K562 (cell line): ENCODE data around the gene UTP14A. TPM values are rescaled to one million over a fixed set of nuclear protein-coding genes. Genes with fewer than 3 reads are reported as not detected.

Experiments
- ATAC-seq: fragments of 200-7000 bp; cut with Tn5 transposase; 3 replicates; pipeline ENCODE4 v1.9.1; 2020; ENCODE audit warnings: moderate library complexity
- BruUV-seq: library from RNA; stranded (reverse); fragments of 400-500 nt; replicated peaks from 2 replicates; lab custom pipeline; 2021; lab: Mats Ljungman, UMichigan
- CTCF ChIA-PET: fragments of 300-600 bp; formaldehyde crosslinking; extraction: SDS; loops from one replicate; lab custom pipeline; 2021; ENCODE audit warnings: low intra/inter-chr PET ratio; lab: Yijun Ruan, JAX
- POLR2A ChIA-PET: fragments of 300-600, 350-650 bp; sonication (Branson Sonifier 250); formaldehyde crosslinking; extraction: SDS; loops from one replicate; lab custom pipeline; 2021; ENCODE audit warnings: antibody characterized with exemption, inconsistent platforms; lab: Yijun Ruan, JAX
- DNase-seq, 4 experiments: peaks; one replicate each; pipeline versions ENCODE4 v3.0.0 to v3.0.0-alpha.2; 2011 to 2018; ENCODE audit warnings: low spot score in 3 of 4, mixed read lengths in 3 of 4; ENCODE audit errors: extremely low read depth in 1 of 4
- FAIRE-seq: peaks from 2 replicates; lab custom pipeline; 2011; peaks lifted over from hg19 to GRCh38; lab: Jason Lieb, UNC
- H2AFZ ChIP-seq: 2 replicates; pipeline ENCODE4 v1.6.0; 2011; ENCODE audit warnings: low read depth, low read length, control low read depth, inconsistent platforms
- H3K27ac ChIP-seq: fragments of 200-600 bp; 3 replicates; pipeline ENCODE4 v1.8.0; 2011; ENCODE audit warnings: low read depth, mild to moderate bottlenecking, control low read depth, inconsistent platforms, low read length, moderate library complexity, mixed read lengths; ENCODE audit errors: extremely low read depth
- H3K27me3 ChIP-seq, 2 experiments: fragments of 300-600 bp in 1 of 2; 2 replicates in 1 of 2; 3 replicates in 1 of 2; pipeline versions ENCODE4 v1.6.0 to v1.8.0; 2011; ENCODE audit warnings: inconsistent platforms in 2 of 2, low read length in 2 of 2, mild to moderate bottlenecking in 1 of 2, mixed read lengths in 1 of 2, moderate library complexity in 1 of 2; ENCODE audit not compliant: control insufficient read depth in 2 of 2, insufficient read depth in 2 of 2
- H3K36me3 ChIP-seq: fragments of 300-600 bp; 3 replicates; pipeline ENCODE4 v1.8.0; 2011; ENCODE audit warnings: mild to moderate bottlenecking, low read length, inconsistent platforms; ENCODE audit not compliant: control insufficient read depth, insufficient read depth
- H3K4me1 ChIP-seq, 2 experiments: fragments of 200-600 bp in 1 of 2; replicated peaks in 1 of 2; 2 replicates in 1 of 2; 3 replicates in 1 of 2; pipeline versions ENCODE4 v1.5.1 to v1.8.0; 2011; ENCODE audit warnings: inconsistent platforms in 2 of 2, low read length in 2 of 2, mild to moderate bottlenecking in 1 of 2, mixed read lengths in 1 of 2, moderate library complexity in 1 of 2; ENCODE audit not compliant: control insufficient read depth in 2 of 2, insufficient read depth in 2 of 2
- H3K4me2 ChIP-seq: 2 replicates; pipeline ENCODE4 v1.6.1; 2011; ENCODE audit warnings: low read length, control low read depth, inconsistent platforms, mixed read lengths; ENCODE audit not compliant: insufficient read depth
- H3K4me3 ChIP-seq: fragments of 200-600 bp; sonication (generic), shearing (Covaris generic); 2 replicates; pipeline ENCODE4 v1.5.1; 2016; ENCODE audit warnings: control low read depth, inconsistent platforms
- H3K79me2 ChIP-seq: fragments of 200-600 bp; 3 replicates; pipeline ENCODE4 v1.8.0; 2011; ENCODE audit warnings: low read length, inconsistent platforms; ENCODE audit not compliant: control insufficient read depth, insufficient read depth
- H3K9ac ChIP-seq, 2 experiments: 2 replicates each; pipeline versions ENCODE4 v1.6.0 to v1.6.1; 2011; ENCODE audit warnings: low read depth in 2 of 2, low read length in 2 of 2, control low read depth in 1 of 2, inconsistent platforms in 1 of 2, mild to moderate bottlenecking in 1 of 2, mixed read lengths in 1 of 2; ENCODE audit not compliant: insufficient read depth in 1 of 2
- H3K9me1 ChIP-seq: one replicate; pipeline ENCODE4 v1.6.0; 2011; ENCODE audit warnings: inconsistent platforms, mild to moderate bottlenecking, low read length, moderate library complexity; ENCODE audit not compliant: control insufficient read depth, insufficient read depth
- H3K9me3 ChIP-seq: replicated peaks from 2 replicates; pipeline ENCODE4 v1.5.1; 2011; ENCODE audit warnings: low read depth, low read length, inconsistent platforms; ENCODE audit not compliant: control insufficient read depth, insufficient read depth
- H4K20me1 ChIP-seq: replicated peaks from 2 replicates; pipeline ENCODE4 v1.6.1; 2011; ENCODE audit warnings: low read length, inconsistent platforms, mixed read lengths; ENCODE audit not compliant: control insufficient read depth, insufficient read depth
- CUX1 ChIP-seq: fragments of 200-800 bp; sonication (Bioruptor generic); IDR thresholded peaks from 2 replicates; pipeline ENCODE4 v1.6.1; 2016; ENCODE audit warnings: missing genetic modification characterization, missing compliant biosample characterization
- MEIS2 ChIP-seq: fragments of 450-650 bp; IDR thresholded peaks from 2 replicates; pipeline ENCODE4 v1.6.1; 2014; ENCODE audit warnings: mild to moderate bottlenecking; ENCODE audit not compliant: partially characterized antibody
- MYNN ChIP-seq, 2 experiments: sonication (generic); formaldehyde crosslinking in 1 of 2; IDR thresholded peaks; 2 replicates each; pipeline versions ENCODE4 v1.5.0 to v1.6.1; 2016 to 2020; ENCODE audit warnings: antibody characterized with exemption in 1 of 2, missing genetic modification reagents in 1 of 2
- NFIC ChIP-seq: fragments of 450-650 bp; IDR thresholded peaks from 2 replicates; pipeline ENCODE4 v1.6.1; 2017; ENCODE audit warnings: mild to moderate bottlenecking, inconsistent platforms
- REST ChIP-seq, 2 experiments: fragments of 450-650 bp; formaldehyde crosslinking in 1 of 2; IDR thresholded peaks; 2 replicates each; pipeline versions ENCODE4 v1.4.0 to v1.6.1; 2014 to 2020; ENCODE audit warnings: mild to moderate bottlenecking in 2 of 2, borderline replicate concordance in 1 of 2, low read depth in 1 of 2
- XRCC4 ChIP-seq: IDR thresholded peaks from one replicate; pipeline ENCODE4 v1.6.1; 2011; ENCODE audit not compliant: insufficient read depth, insufficient read length; ENCODE audit errors: extremely low read depth
- WGBS: fragments of 100-300 bp; shearing (Covaris generic); methylation state at CpG from one replicate; pipeline ENCODE4 v1.1.6; 2016; ENCODE audit warnings: low coverage, mixed read lengths; ENCODE audit not compliant: insufficient coverage; ENCODE audit errors: missing lambda C conversion rate; 5-methylcytosine and 5-hydroxymethylcytosine counted together
- in situ Hi-C: fragments of 300-500 bp; cut with MboI; formaldehyde crosslinking; loops from 4 replicates; pipeline ENCODE4 v1.15.0; 2018; ENCODE audit warnings: inconsistent platforms, mixed read lengths
- intact Hi-C: fragments of 100-400 bp; cut with micrococcal nuclease; formaldehyde crosslinking; loops from 2 replicates; pipeline ENCODE4 v1.14.2; 2022
- polyA plus RNA-seq, 8 experiments: library from polyadenylated mRNA; depleted of rRNA in 4 of 8; stranded (reverse) in 5 of 8; unstranded in 3 of 8; fragments of >200 nt; fragmentation: Nextera tagmentation in 2 of 8; fragmentation: Illumina TruSeq in 1 of 8; extraction: Ambion mirVana in 2 of 8; extraction: Trizol in 1 of 8; gene quantifications; 2 replicates each; pipeline versions ENCODE4 v1.2.1 to v1.2.3, GENCODE V29; 2011 to 2014; ENCODE audit warnings: inconsistent platforms in 1 of 8, missing spikeins in 1 of 8
- total RNA-seq, 7 experiments: library from RNA; depleted of rRNA in 6 of 7; stranded (reverse); fragments of >200 nt in 6 of 7; fragmentation: Illumina TruSeq in 2 of 7; extraction: Trizol in 2 of 7; gene quantifications; 2 replicates each; pipeline versions ENCODE4 v1.2.1 to v1.2.3, GENCODE V29; 2011 to 2021; ENCODE audit warnings: low replicate concordance in 1 of 7

Gene UTP14A
- total and polyA plus RNA-seq, 9 of the 15 experiments (the other 6 are each of a cell fraction or from before 2014, with no cell fraction given) = 30.5 to 91.0 (median 64.1) TPM

GRCh38 chrX:129939986-129940385 is 34.0 kb downstream of the UTP14A start:
- intact Hi-C loops = no loop called here
- no peaks in the 10 kb centered on the region for H3K9me1 ChIP-seq
- no peak overlapping the region for H2AFZ ChIP-seq
- no peaks in the 10 kb centered on the region for H3K79me2 ChIP-seq
- DNase-seq (no peak), ATAC-seq (no peak; the same call in 2 of the 3 replicates)
- no peaks in the 10 kb centered on the region for H3K9me3 ChIP-seq
- 15% methylated on average over 5 of the region's 8 CpGs for WGBS
- H3K4me2 ChIP-seq = no peak overlapping the region
- H3K4me3 ChIP-seq = no peak overlapping the region
- POLR2A ChIA-PET = interaction anchor here (0.7 to 1.3 kb wide), 3 partner anchors 9 to 15 kb away, joined by 3 to 5 read pairs (median 4); no protein-coding TSS in a partner anchor
- TF ChIP-seq MEIS2 (peak; percentile 70), REST (IDR thresholded peaks at IDR 0.05; ENCODE audit: borderline replicate concordance) (peak; percentile 38; the same call in 1 of the 2 replicates), REST (CRISPR knock-in tag; IDR thresholded peaks at IDR 0.05; ENCODE audit: low read depth) (no peak), NFIC (peak; percentile 71), MYNN (IDR thresholded peaks at IDR 0.05) (no peak), MYNN (CRISPR knock-in tag; IDR thresholded peaks at IDR 0.05) (no peak), XRCC4 (no peak), CUX1 (CRISPR knock-in tag) (no peak)
- TF ChIP-seq, all 486 proteins: peak for 3
- Histone ChIP-seq H3K36me3 (no peaks in the 10 kb centered on the region), H3K9ac (peak overlapping the region in 1 of 2 experiments; percentile 31; a peak in 1 of 4 replicates), H3K4me1 (peaks cover 0 to 6% of the 10 kb centered on the region in 2 experiments; a peak in 2 of 5 replicates), H4K20me1 (no peaks in the 10 kb centered on the region), H3K27ac (no peak overlapping the region), H3K27me3 (no peaks in the 10 kb centered on the region)
- in situ Hi-C loops = no loop called here
- no peak for FAIRE-seq
- no TSS peak for BruUV-seq
- CTCF ChIA-PET = no interaction called here
